Measurements from ENCODE around the gene CELA2B.

The CELA2B gene

GRCh38 chr1:15436881-15437442, 38.9 kb upstream of the CELA2B start:
- in situ Hi-C loops (cut with HindIII; ENCODE audit: low sequenced_read_pairs), result loop anchor here (25.0 kb wide), 1 partner anchor 300 kb away; no protein-coding TSS in a partner anchor
- no peak overlapping the region for H3K4me3 ChIP-seq (ENCODE audit: low read depth, low read length)
- DNase-seq (ENCODE audit: low read depth), result no peak
- TF ChIP-seq, protein P1, sequence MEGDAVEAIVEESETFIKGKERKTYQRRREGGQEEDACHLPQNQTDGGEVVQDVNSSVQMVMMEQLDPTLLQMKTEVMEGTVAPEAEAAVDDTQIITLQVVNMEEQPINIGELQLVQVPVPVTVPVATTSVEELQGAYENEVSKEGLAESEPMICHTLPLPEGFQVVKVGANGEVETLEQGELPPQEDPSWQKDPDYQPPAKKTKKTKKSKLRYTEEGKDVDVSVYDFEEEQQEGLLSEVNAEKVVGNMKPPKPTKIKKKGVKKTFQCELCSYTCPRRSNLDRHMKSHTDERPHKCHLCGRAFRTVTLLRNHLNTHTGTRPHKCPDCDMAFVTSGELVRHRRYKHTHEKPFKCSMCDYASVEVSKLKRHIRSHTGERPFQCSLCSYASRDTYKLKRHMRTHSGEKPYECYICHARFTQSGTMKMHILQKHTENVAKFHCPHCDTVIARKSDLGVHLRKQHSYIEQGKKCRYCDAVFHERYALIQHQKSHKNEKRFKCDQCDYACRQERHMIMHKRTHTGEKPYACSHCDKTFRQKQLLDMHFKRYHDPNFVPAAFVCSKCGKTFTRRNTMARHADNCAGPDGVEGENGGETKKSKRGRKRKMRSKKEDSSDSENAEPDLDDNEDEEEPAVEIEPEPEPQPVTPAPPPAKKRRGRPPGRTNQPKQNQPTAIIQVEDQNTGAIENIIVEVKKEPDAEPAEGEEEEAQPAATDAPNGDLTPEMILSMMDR (IDR thresholded peaks at IDR 0.05; ENCODE audit: low read depth, low read length, missing control alignments), result no peak

DNA sequence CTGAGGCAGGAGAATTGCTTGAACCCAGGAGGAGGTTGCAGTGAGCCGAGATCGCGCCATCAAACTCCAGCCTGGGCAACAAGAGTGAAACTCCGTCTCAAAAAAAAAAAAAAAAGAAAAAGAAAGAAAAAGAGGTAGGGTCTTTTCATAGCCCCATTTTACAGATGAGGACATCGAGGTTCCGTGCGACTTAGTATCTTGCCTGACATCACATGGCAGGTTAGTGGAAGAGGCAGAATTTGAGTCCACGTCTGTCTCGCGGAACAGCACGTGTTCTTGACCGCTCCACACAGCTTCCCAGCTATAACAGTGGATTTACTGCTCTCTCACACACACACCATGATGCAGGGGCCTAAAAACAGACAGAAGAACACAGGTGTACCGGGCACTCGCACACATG, 36.6 kb upstream of the CELA2B start:
- TF ChIP-seq, protein P1 (IDR thresholded peaks at IDR 0.05; ENCODE audit: low read depth, low read length, missing control alignments), result no peak
- no peak for DNase-seq (ENCODE audit: low read depth)
- no peak overlapping the region for H3K4me3 ChIP-seq (ENCODE audit: low read depth, low read length)
- in situ Hi-C loops (cut with HindIII; ENCODE audit: low sequenced_read_pairs), result loop anchor here (25.0 kb wide), 1 partner anchor 302 kb away; no protein-coding TSS in a partner anchor

DNA sequence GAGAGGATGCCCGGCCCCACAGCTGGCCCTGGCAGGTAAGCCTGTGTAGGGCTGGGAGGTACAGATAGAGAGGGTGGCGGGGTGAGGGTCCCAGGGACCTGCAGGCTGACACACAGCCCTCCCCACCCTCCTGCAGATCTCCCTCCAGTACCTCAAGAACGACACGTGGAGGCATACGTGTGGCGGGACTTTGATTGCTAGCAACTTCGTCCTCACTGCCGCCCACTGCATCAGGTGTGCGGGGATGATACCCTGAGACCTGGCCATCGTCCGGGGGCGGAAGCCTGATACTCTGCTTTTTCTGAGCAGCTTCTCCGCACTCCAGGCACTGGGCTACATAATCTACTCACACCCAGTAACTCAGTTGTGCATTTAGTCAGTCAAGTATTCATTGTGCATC, 35.5 kb upstream of the CELA2B start:
- DNase-seq (ENCODE audit: low read depth), result no peak
- TF ChIP-seq, protein P1 (IDR thresholded peaks at IDR 0.05; ENCODE audit: low read depth, low read length, missing control alignments), result no peak
- in situ Hi-C loops (cut with HindIII; ENCODE audit: low sequenced_read_pairs), result loop anchor here (5.0 to 25.0 kb wide), 2 partner anchors 52 to 303 kb away; no protein-coding TSS in a partner anchor
- no peak overlapping the region for H3K4me3 ChIP-seq (ENCODE audit: low read depth, low read length)

DNA sequence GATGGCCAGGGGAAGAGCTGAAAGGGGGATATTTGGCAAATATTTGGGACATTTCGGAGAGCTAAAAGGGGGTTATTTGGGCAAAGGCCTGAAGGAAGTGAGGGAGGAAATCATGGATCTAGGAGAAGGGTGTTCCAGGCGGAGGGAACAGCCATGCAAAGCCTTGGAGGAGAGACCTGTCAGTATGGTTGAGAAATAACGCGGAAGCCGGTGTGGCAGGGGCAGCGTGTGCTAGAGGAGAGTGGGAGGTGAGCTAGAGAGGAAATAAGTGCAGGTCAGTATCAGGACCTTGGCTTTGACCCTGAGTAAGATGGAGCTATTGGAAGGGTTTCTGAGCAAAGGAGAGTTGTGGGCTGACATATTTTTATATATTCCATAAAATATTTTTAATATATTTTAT, 34.7 kb upstream of the CELA2B start:
- DNase-seq (ENCODE audit: low read depth), result no peak
- TF ChIP-seq, protein P1 (IDR thresholded peaks at IDR 0.05; ENCODE audit: low read depth, low read length, missing control alignments), result no peak
- in situ Hi-C loops (cut with HindIII; ENCODE audit: low sequenced_read_pairs), result loop anchor here (5.0 to 25.0 kb wide), 2 partner anchors 51 to 304 kb away; no protein-coding TSS in a partner anchor
- no peak overlapping the region for H3K4me3 ChIP-seq (ENCODE audit: low read depth, low read length)

GRCh38 chr1:15442119-15442518, 33.8 kb upstream of the CELA2B start:
- TF ChIP-seq, protein P1 (IDR thresholded peaks at IDR 0.05; ENCODE audit: low read depth, low read length, missing control alignments), result no peak
- in situ Hi-C loops (cut with HindIII; ENCODE audit: low sequenced_read_pairs), result loop anchor here (5.0 to 25.0 kb wide), 2 partner anchors 50 to 305 kb away; no protein-coding TSS in a partner anchor
- H3K4me3 ChIP-seq (ENCODE audit: low read depth, low read length), result no peak overlapping the region
- DNase-seq (ENCODE audit: low read depth), result no peak

- TF ChIP-seq, protein P1 (IDR thresholded peaks at IDR 0.05; ENCODE audit: low read depth, low read length, missing control alignments), result no peak
- no peak overlapping the region for H3K4me3 ChIP-seq (ENCODE audit: low read depth, low read length)
- in situ Hi-C loops (cut with HindIII; ENCODE audit: low sequenced_read_pairs), result loop anchor here (5.0 to 25.0 kb wide), 2 partner anchors 50 to 305 kb away; no protein-coding TSS in a partner anchor
- no peak for DNase-seq (ENCODE audit: low read depth)
These were observed 33.1 kb upstream of the CELA2B start for GRCh38 chr1:15442759-15443158.

All from astrocyte of the cerebellum (primary cell).